HepG2 (cell line): Measurements from ENCODE around the gene CHST1. TPM values are rescaled to one million over a fixed set of nuclear protein-coding genes. Genes with fewer than 3 reads are reported as not detected.

Source experiments
- ATAC-seq: fragments of 200-7000 bp; cut with Tn5 transposase; 3 replicates; pipeline ENCODE4 v1.9.1; 2020; ENCODE audit warnings: mild to moderate bottlenecking, moderate library complexity
- BruUV-seq: library from RNA; stranded (reverse); fragments of 400-500 nt; replicated peaks from 2 replicates; lab custom pipeline; 2021; lab: Mats Ljungman, UMichigan
- CTCF ChIA-PET: fragments of 300-600 bp; formaldehyde crosslinking; extraction: SDS; loops from one replicate; lab custom pipeline; 2021; ENCODE audit warnings: low total read pairs, inconsistent platforms, low intra/inter-chr PET ratio; lab: Yijun Ruan, JAX
- POLR2A ChIA-PET: fragments of 350-600 bp; sonication (Branson Sonifier 250); formaldehyde crosslinking; loops from one replicate; lab custom pipeline; 2020; ENCODE audit warnings: antibody characterized with exemption, inconsistent platforms; lab: Yijun Ruan, JAX
- DNase-seq: peaks from one replicate; pipeline ENCODE4 v3.0.0-alpha.2; 2015; ENCODE audit warnings: low spot score
- FAIRE-seq: peaks from 3 replicates; lab custom pipeline; 2011; peaks lifted over from hg19 to GRCh38; lab: Jason Lieb, UNC
- H2AFZ ChIP-seq: one replicate; pipeline ENCODE4 v1.6.1; 2011; ENCODE audit warnings: low read length, inconsistent platforms
- H3K27ac ChIP-seq: fragments of 300-600 bp; 3 replicates; pipeline ENCODE4 v1.8.0; 2011; ENCODE audit warnings: mixed run types, mild to moderate bottlenecking, mixed read lengths, low read length, inconsistent platforms; ENCODE audit not compliant: insufficient read depth; ENCODE audit errors: extremely low read length
- H3K27me3 ChIP-seq, 2 experiments: fragments of 200-600 bp in 1 of 2; 2 replicates in 1 of 2; 3 replicates in 1 of 2; pipeline versions ENCODE4 v1.6.0 to v1.8.0; 2011; ENCODE audit warnings: low read length in 2 of 2, mild to moderate bottlenecking in 2 of 2, moderate library complexity in 2 of 2, inconsistent platforms in 1 of 2; ENCODE audit not compliant: insufficient read depth in 2 of 2, control insufficient read depth in 1 of 2
- H3K36me3 ChIP-seq, 2 experiments: fragments of 200-600 bp in 1 of 2; replicated peaks in 1 of 2; 2 replicates in 1 of 2; 3 replicates in 1 of 2; pipeline versions ENCODE4 v1.5.1 to v1.8.0; 2011; ENCODE audit warnings: low read length in 2 of 2, inconsistent platforms in 1 of 2; ENCODE audit not compliant: insufficient read depth in 2 of 2, control insufficient read depth in 1 of 2
- H3K4me1 ChIP-seq: 2 replicates; pipeline ENCODE4 v1.5.1; 2012; ENCODE audit warnings: low read length, inconsistent platforms; ENCODE audit not compliant: insufficient read depth
- H3K4me2 ChIP-seq: 2 replicates; pipeline ENCODE4 v1.6.0; 2011; ENCODE audit warnings: low read depth, low read length, inconsistent platforms
- H3K4me3 ChIP-seq, 3 experiments: fragments of 200-600 bp in 1 of 3; sonication (generic), shearing (Covaris generic) in 1 of 3; replicated peaks in 1 of 3; 2 replicates each; pipeline ENCODE4 v1.5.1; 2011 to 2016; ENCODE audit warnings: low read length in 3 of 3, inconsistent platforms in 2 of 3, low read depth in 2 of 3, mild to moderate bottlenecking in 2 of 3, control low read depth in 1 of 3, mixed read lengths in 1 of 3; ENCODE audit not compliant: insufficient read depth in 1 of 3
- H3K79me2 ChIP-seq: one replicate; pipeline ENCODE4 v1.6.1; 2011; ENCODE audit warnings: low read length, inconsistent platforms; ENCODE audit not compliant: insufficient read depth
- H3K9ac ChIP-seq: 2 replicates; pipeline ENCODE4 v1.6.0; 2011; ENCODE audit warnings: mild to moderate bottlenecking, low read depth, low read length, inconsistent platforms; ENCODE audit not compliant: insufficient read depth
- H3K9me3 ChIP-seq: 2 replicates; pipeline ENCODE4 v1.5.1; 2012; ENCODE audit warnings: mild to moderate bottlenecking, low read length
- H4K20me1 ChIP-seq: 2 replicates; pipeline ENCODE4 v1.6.0; 2011; ENCODE audit warnings: inconsistent platforms, mild to moderate bottlenecking, low read length, moderate library complexity; ENCODE audit not compliant: insufficient read depth
- DPF2 ChIP-seq: sonication (generic); formaldehyde crosslinking; IDR thresholded peaks from 2 replicates; pipeline ENCODE4 v1.4.0; 2020; ENCODE audit warnings: mild to moderate bottlenecking, low read depth, missing genetic modification reagents, borderline replicate concordance
- ETS1 ChIP-seq: sonication (generic); formaldehyde crosslinking; IDR thresholded peaks from 2 replicates; pipeline ENCODE4 v1.4.0; 2020; ENCODE audit warnings: missing genetic modification reagents
- GABPA ChIP-seq, 2 experiments: IDR thresholded peaks; 2 replicates each; pipeline ENCODE4 v1.6.1; 2011 to 2016; ENCODE audit warnings: low read depth in 2 of 2, low read length in 1 of 2, missing biosample characterization in 1 of 2, missing genetic modification characterization in 1 of 2
- KLF9 ChIP-seq: IDR thresholded peaks from 2 replicates; pipeline ENCODE4 v1.6.1; 2016; ENCODE audit warnings: low read depth
- MTA1 ChIP-seq: sonication (generic); formaldehyde crosslinking; IDR thresholded peaks from 2 replicates; pipeline ENCODE4 v1.4.0; 2020; ENCODE audit warnings: missing genetic modification reagents, mild to moderate bottlenecking, borderline replicate concordance
- NFATC3 ChIP-seq: sonication (generic); formaldehyde crosslinking; IDR thresholded peaks from 2 replicates; pipeline ENCODE4 v1.5.1; 2020; ENCODE audit warnings: mild to moderate bottlenecking, missing genetic modification reagents
- NFE2 ChIP-seq: sonication (generic); formaldehyde crosslinking; IDR thresholded peaks from 2 replicates; pipeline ENCODE4 v1.4.0; 2020; ENCODE audit warnings: missing genetic modification reagents
- PCBP2 ChIP-seq: fragments of 200-400 bp; formaldehyde crosslinking; optimal IDR thresholded peaks from 2 replicates; pipeline ENCODE3; 2018; ENCODE audit warnings: low read length, low read depth; ENCODE audit not compliant: poor library complexity, severe bottlenecking
- RXRB ChIP-seq: IDR thresholded peaks from 2 replicates; pipeline ENCODE4 v1.6.1; 2016; ENCODE audit warnings: borderline replicate concordance, missing genetic modification reagents, missing compliant biosample characterization
- TBX2 ChIP-seq: sonication (generic); formaldehyde crosslinking; IDR thresholded peaks from 2 replicates; pipeline ENCODE4 v1.5.0; 2020; ENCODE audit warnings: missing genetic modification reagents, mild to moderate bottlenecking, borderline replicate concordance
- THAP9 ChIP-seq: sonication (generic); formaldehyde crosslinking; IDR thresholded peaks from 2 replicates; pipeline ENCODE4; 2020; ENCODE audit warnings: missing genetic modification reagents, mild to moderate bottlenecking, borderline replicate concordance
- ZNF230 ChIP-seq: sonication (generic); formaldehyde crosslinking; IDR thresholded peaks from 2 replicates; pipeline ENCODE4 v1.4.0; 2020; ENCODE audit warnings: mild to moderate bottlenecking, missing genetic modification reagents
- ZNF557 ChIP-seq: sonication (generic); formaldehyde crosslinking; IDR thresholded peaks from 2 replicates; pipeline ENCODE4 v1.4.0; 2020; ENCODE audit warnings: missing genetic modification reagents
- WGBS: methylation state at CpG from one replicate; pipeline ENCODE4 v1.1.6; 2017; ENCODE audit warnings: low lambda C conversion rate; 5-methylcytosine and 5-hydroxymethylcytosine counted together
- in situ Hi-C: cut with HindIII; loops from 2 replicates; pipeline ENCODE4 v1.10.0; 2017; ENCODE audit warnings: low pct_unique_long_range_greater_than_20kb; ENCODE audit not compliant: extremely low pct_ligation_motif_present
- intact Hi-C: fragments of 100-400 bp; cut with micrococcal nuclease; formaldehyde crosslinking; loops from one replicate; pipeline ENCODE4 v1.10.0; 2022; ENCODE audit not compliant: unreplicated experiment
- polyA plus RNA-seq, 8 experiments: library from polyadenylated mRNA; depleted of rRNA in 3 of 8; stranded (reverse) in 7 of 8; unstranded in 1 of 8; fragments of >200 nt; fragmentation: Illumina TruSeq in 4 of 8; extraction: Trizol in 4 of 8; gene quantifications; 2 replicates each; pipeline versions ENCODE4 v1.2.1 to v1.2.3, GENCODE V29; 2011 to 2016; ENCODE audit warnings: low read depth in 4 of 8, missing spikeins in 1 of 8, mixed read lengths in 1 of 8; ENCODE audit not compliant: insufficient read depth in 1 of 8
- total RNA-seq, 5 experiments: library from RNA; depleted of rRNA; stranded (reverse); fragments of >200 nt; fragmentation: Illumina TruSeq; extraction: Trizol; gene quantifications; 2 replicates each; pipeline ENCODE4 v1.2.3, GENCODE V29; 2016; ENCODE audit warnings: low read depth in 1 of 5

Gene CHST1
- total and polyA plus RNA-seq, 2 of the 13 experiments (the other 11 are each of a cell fraction or from before 2014, with no cell fraction given) = not detected

- TF ChIP-seq ETS1 = no peak
- TF ChIP-seq, all 625 proteins: peak for 0
Measured at GRCh38 chr11:45621588-45621987, 43.8 kb downstream of the CHST1 start (continued).

GRCh38 chr11:45620243-45620642 is 45.2 kb downstream of the CHST1 start:
- no peak for DNase-seq
- H3K36me3 ChIP-seq = no peaks in the 10 kb centered on the region
- WGBS = 0% methylated on average over 1 of the region's 3 CpGs
- no peak overlapping the region for H2AFZ ChIP-seq
- no peaks in the 10 kb centered on the region; a peak in 1 of 5 replicates for H3K27me3 ChIP-seq
- H3K9ac ChIP-seq = no peak overlapping the region
- ChIA-PET POLR2A (no interaction called here), CTCF (no interaction called here)
- intact Hi-C loops (no loop called here), in situ Hi-C loops (no loop called here)
- FAIRE-seq = no peak
- no TSS peak for BruUV-seq
- H4K20me1 ChIP-seq = no peaks in the 10 kb centered on the region
- H3K4me1 ChIP-seq = no peaks in the 10 kb centered on the region
- no peak for ATAC-seq
- TF ChIP-seq NFATC3 (CRISPR knock-in tag) (no peak), TBX2 (no peak), PCBP2 (no peak), KLF9 (CRISPR knock-in tag) (no peak), ZNF557 (no peak)
- H3K9me3 ChIP-seq = no peaks in the 10 kb centered on the region
- no peak overlapping the region for H3K27ac ChIP-seq
- H3K4me3 ChIP-seq = no peak overlapping the region
- H3K4me2 ChIP-seq = no peak overlapping the region
- no peaks in the 10 kb centered on the region for H3K79me2 ChIP-seq

- in situ Hi-C loops = no loop called here
- DNase-seq (no peak), ATAC-seq (no peak), FAIRE-seq (no peak)
- CTCF ChIA-PET = no interaction called here
- H3K9ac ChIP-seq = no peak overlapping the region
- H3K4me3 ChIP-seq = no peak overlapping the region
- no peaks in the 10 kb centered on the region for H3K36me3 ChIP-seq
- H3K27ac ChIP-seq = no peak overlapping the region
- H3K9me3 ChIP-seq = no peaks in the 10 kb centered on the region
- H3K27me3 ChIP-seq = no peaks in the 10 kb centered on the region; a peak in 1 of 5 replicates
- no peaks in the 10 kb centered on the region for H3K4me1 ChIP-seq
- no peak overlapping the region for H3K4me2 ChIP-seq
- intact Hi-C loops = no loop called here
- BruUV-seq = no TSS peak
- H4K20me1 ChIP-seq = no peaks in the 10 kb centered on the region
- no peak overlapping the region for H2AFZ ChIP-seq
- POLR2A ChIA-PET = no interaction called here
- no peaks in the 10 kb centered on the region for H3K79me2 ChIP-seq
- TF ChIP-seq DPF2 (CRISPR knock-in tag) (no peak), RXRB (CRISPR knock-in tag) (no peak), ZNF230 (CRISPR knock-in tag) (no peak), THAP9 (CRISPR knock-in tag) (no peak), MTA1 (CRISPR knock-in tag) (no peak), GABPA (IDR thresholded peaks at IDR 0.05; ENCODE audit: low read depth, low read length) (no peak), GABPA (CRISPR knock-in tag; IDR thresholded peaks at IDR 0.05; ENCODE audit: low read depth) (no peak), NFE2 (CRISPR knock-in tag) (no peak)
Measured at GRCh38 chr11:45618897-45619296, 46.5 kb downstream of the CHST1 start.
